Myocyte (in vitro differentiated cells): ENCODE results near the gene TSPAN32. TPM values are rescaled to one million over a fixed set of nuclear protein-coding genes. Genes with fewer than 3 reads are reported as not detected.
"Not testable (repeated sequence)": the region's sequence is repeated elsewhere in the genome, so short reads cannot be mapped to it uniquely, and the experiment has no call there.

Experiments
- DNase-seq: peaks from one replicate; pipeline ENCODE4 v3.0.0-alpha.2; 2012; ENCODE audit warnings: low read depth
- total RNA-seq: library from RNA; depleted of rRNA; stranded (reverse); fragments of >200 nt; gene quantifications from 2 replicates; pipeline ENCODE4 v1.2.3, GENCODE V29; 2014

TSPAN32 gene
- total RNA-seq, 1 donor from 2014 or later, result not detected

DNA sequence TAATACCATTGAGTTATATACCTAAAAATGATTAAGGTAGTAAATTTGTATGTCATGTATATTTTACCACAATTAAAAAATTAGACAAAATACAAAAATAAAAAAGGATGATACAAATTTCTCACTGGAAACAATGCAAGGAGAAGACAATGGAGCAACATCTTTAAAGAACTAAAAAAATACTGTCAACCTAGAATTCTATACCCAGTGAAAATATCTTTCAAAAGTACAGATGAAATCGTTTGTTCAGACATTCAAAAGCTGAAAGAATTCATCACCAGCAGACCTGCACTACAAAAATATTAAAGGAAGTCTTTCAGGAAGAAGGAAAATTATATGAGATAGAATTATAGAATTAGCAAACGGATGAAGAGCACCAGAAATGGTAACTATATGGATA, 21.6 kb upstream of the TSPAN32 start:
- no peak for DNase-seq

GRCh38 chr11:2286350-2286749, 15.5 kb upstream of the TSPAN32 start:
- not testable (repeated sequence) for DNase-seq

DNA sequence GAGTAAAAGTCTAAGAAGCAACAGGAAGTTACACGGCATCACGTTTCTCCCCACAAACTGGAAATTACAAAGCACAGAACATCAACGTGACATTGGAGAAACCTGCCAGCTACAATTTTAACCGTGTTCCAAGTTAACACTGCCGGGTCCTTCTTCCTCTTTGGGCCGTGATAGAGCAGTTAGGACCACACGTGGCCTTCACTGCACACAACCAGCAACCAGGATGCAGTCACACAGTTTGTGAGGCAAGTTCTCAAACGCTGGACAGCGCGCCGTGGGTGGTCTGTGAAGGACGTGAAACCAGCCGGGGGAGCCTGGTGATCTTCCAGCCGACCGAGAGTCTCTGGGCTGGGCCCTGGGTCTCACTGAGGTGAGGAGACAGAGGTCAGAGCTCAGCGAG, 14.7 kb upstream of the TSPAN32 start:
- no peak for DNase-seq

- no peak for DNase-seq
Measured at GRCh38 chr11:2289350-2289749, 12.5 kb upstream of the TSPAN32 start.

GRCh38 chr11:2289859-2290258, 12.0 kb upstream of the TSPAN32 start:
- DNase-seq, result no peak

DNA sequence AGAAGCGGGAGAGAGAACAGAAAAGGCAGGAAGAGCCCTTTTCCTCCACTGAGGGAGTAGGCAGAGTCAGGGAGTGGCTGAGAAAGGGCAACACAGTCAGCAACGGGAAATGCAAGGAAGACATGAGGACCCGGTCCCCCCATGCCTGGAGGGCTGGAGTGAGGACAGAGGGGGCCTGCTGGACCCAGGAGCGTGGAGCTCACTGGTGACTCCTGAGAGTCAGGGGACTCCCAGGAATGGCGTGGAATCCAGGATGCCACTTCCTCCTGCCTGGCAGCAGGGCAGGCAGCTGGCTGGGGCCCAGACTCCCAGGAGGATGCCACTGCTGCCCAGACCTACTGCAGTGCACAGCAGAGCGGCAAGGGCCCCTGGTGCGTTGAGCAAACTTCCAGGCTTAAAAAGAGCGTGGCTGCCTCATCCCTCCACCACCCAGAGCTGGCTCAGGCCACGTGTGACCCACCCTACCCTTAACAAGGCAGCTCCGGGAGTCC, 11.4 kb upstream of the TSPAN32 start:
- DNase-seq, result no peak

DNA sequence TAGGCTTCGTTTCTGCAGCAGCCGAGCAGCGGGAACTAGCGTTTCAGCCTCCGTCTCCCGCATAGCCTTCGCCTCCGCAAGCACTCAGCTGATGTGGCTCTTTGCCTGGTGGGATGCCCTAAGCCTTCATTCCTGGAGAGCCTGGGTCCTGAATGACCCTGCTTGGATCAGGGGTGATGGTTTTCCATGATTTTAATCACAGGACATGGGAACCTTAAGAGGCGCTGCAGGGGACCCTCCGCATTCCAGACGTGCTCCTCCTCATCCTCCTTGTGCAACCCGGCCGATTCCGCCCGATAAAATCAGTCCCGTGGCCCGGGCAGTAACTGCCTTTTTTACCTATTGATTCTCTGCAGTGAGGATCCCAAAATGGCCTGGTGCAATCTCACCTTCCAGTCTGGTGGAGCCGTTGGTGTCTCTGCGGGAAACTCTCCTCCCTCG, 8.3 kb upstream of the TSPAN32 start:
- DNase-seq, result no peak

GRCh38 chr11:2293984-2294925, 7.6 kb upstream of the TSPAN32 start:
- no peak for DNase-seq

- DNase-seq, result no peak
Measured at GRCh38 chr11:2294926-2295290, 6.9 kb upstream of the TSPAN32 start.

DNA sequence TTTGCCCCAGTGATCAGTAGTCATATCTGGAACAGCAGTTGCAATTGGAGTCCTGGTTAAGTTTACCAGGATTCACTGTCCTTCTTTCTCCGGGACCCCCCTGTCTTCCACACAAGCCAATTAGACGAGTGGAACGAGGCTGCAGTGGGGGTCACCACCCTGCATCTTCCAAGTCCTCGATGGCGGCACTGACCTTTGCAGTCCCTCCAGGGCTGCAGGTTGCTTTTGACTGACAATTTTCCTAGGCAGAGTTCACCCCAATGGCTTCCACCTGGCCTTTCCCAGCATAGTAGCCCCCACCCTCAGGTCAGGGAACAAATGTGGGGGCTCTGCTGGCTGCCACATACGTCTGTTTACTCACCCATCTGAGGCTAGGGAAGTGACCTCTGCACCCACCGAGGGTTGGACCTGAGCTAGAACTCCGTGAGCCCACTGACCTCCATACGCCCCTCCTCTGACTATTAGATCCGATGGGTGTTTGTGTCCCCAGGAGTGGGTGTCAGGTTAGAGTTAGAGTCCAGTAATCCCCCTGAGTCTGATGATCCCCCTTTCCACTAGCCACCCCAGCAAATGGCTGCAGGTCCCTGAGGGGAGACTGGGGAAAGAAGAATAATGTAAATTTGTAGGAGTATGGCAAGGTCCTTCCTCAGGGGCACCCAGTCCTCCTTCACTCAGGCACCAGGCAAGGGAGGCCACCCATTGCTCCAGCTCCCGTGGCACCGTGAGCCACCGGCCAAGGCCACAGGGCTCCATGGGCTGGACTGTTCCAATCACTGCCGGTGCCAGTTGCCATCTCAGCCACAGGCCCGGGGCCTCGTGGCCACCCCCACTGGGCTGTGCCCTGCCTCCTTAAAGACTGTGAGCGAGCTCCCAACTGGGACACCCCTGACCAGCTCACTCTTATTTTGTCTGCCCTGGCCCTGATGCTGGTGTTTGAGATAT, 5.6 kb upstream of the TSPAN32 start:
- DNase-seq, result no peak

DNA sequence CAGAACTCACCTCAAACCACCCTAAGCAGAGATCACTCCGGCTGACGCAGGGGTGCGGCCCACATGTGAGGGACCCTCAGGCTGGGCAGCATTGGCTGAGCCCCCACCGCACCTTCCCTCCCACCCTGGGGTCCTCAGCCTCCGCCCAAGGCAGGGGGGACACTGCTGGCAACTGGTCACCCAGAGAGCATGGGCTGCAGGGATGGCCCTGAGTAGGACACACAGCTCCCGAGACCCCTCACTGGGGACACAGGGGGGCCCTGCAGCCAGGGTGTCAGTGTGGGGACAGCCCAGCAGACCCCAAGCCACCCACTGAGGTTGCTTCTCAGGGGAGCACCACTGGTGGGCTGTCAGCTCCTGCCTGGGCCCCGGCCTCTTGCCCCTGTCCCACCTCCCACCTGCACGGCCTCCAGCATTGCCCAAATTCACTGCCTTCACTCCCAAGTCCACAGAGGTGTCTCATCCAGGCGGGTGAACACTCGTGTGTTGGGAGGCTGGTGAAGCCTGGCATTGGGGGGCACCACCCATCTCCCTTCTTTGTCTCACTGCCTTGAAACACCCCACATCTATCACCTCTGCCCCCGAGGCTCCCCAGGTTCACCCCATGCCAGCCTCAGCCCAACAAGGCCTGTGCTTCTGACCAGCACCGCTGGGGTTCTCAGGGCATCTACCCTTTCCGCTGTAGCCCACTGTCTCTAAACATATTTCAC, 4.7 kb upstream of the TSPAN32 start:
- no peak for DNase-seq

GRCh38 chr11:2297623-2298030, 4.2 kb upstream of the TSPAN32 start:
- no peak for DNase-seq

DNA sequence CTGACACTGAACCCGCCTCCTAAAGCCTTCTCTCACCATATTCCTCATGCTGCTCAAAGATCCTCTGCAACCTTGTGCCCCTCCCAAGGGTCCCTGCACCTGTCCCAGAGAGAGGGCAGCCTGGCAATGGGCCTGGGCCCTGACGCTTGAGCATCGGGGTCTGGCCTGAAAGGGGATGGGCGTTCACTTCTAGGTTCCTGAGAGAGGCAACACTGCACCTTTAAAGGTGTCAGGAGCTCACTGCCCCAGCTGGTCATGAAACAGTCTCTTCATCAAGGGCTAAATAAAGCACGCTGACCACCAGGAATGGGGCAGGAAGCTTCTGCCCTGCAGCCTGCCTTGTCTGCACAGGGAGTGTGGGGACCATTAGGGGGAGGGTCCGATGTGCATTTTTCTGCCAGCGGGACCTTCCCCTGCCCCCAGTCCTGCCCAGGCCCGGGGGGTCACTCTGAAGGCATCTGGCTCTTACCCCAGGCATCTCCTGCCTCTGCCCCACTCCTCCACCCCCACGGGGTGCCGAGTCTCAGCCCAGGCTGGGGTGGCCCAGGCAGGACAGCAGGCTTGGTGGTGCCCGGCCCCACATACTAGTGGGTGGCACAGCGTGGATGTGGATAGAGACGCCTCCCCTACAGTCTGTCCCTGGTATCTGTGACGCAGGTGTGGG, 3.5 kb upstream of the TSPAN32 start:
- DNase-seq, result no peak

GRCh38 chr11:2298795-2299761, 2.7 kb upstream of the TSPAN32 start:
- DNase-seq, result peak; percentile 14

GRCh38 chr11:2299773-2300172, 2.0 kb upstream of the TSPAN32 start:
- DNase-seq, result no peak

- no peak for DNase-seq
Measured at GRCh38 chr11:2300290-2300935, 1.4 kb upstream of the TSPAN32 start.

DNA sequence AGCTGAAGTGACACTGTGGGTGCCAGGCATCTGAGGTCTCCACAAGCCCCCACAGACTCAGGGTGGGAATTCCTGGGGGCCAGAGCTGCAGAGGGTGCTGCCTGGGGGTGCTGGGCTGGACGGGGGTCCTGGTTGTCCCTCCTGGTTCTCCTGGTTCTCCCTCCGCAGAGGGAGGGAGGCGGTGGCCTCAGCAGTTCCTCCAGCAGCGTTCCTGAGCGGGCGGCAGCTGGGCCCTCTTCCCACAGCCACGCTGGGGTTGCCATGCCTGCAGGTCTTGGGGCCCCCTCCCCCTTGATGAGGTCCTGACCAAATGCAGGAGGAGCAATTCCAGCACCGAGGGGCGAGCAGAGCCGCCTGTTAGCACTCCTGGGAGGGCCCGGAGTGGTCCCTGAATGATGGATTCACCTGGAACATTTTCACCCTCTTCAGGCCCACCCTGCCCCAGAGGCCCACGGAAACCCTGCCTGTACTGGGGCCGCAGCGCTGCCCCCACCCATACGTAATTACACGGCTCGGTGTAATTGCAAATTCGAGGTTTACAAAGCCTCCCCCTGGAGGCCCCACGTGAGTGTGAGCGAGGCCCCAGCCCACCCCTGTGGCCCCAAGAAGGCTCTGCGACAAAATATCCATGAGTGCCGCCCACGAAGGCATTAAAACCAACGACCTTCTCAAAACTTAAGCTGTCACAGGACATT, 730 bp upstream of the TSPAN32 start:
- no peak for DNase-seq

GRCh38 chr11:2302306-2302895, 588 bp downstream of the TSPAN32 start:
- no peak for DNase-seq
